Measurements from ENCODE around the gene ULBP3.
"Not testable (repeated sequence)": the region's sequence is repeated elsewhere in the genome, so short reads cannot be mapped to it uniquely, and the experiment has no call there.

Gene ULBP3

GRCh38 chr6:150081702-150082101, 12.8 kb upstream of the ULBP3 start:
- DNase-seq (ENCODE audit: low read depth, low spot score), result no peak

GRCh38 chr6:150079604-150080003, 10.7 kb upstream of the ULBP3 start:
- in situ Hi-C loops (cut with HindIII; ENCODE audit: low sequenced_read_pairs), result no loop called here
- TF ChIP-seq CTCF (IDR thresholded peaks at IDR 0.05; ENCODE audit: low read depth, low read length), result no peak
- peak; percentile 17 for DNase-seq (ENCODE audit: low read depth, low spot score)
- H3K4me3 ChIP-seq (ENCODE audit: low read depth, low read length), result no peak overlapping the region

More at GRCh38 chr6:150081702-150082101, 12.8 kb upstream of the ULBP3 start:
- TF ChIP-seq CTCF (IDR thresholded peaks at IDR 0.05; ENCODE audit: low read depth, low read length), result no peak
- in situ Hi-C loops (cut with HindIII; ENCODE audit: low sequenced_read_pairs), result no loop called here
- H3K4me3 ChIP-seq (ENCODE audit: low read depth, low read length), result no peak overlapping the region

GRCh38 chr6:150078788-150079187, 9.9 kb upstream of the ULBP3 start:
- in situ Hi-C loops (cut with HindIII; ENCODE audit: low sequenced_read_pairs), result no loop called here
- DNase-seq (ENCODE audit: low read depth, low spot score), result no peak
- H3K4me3 ChIP-seq (ENCODE audit: low read depth, low read length), result no peak overlapping the region
- no peak for TF ChIP-seq CTCF (IDR thresholded peaks at IDR 0.05; ENCODE audit: low read depth, low read length)

- in situ Hi-C loops (cut with HindIII; ENCODE audit: low sequenced_read_pairs), result no loop called here
- DNase-seq (ENCODE audit: low read depth, low spot score), result peak; percentile 30
- H3K4me3 ChIP-seq (ENCODE audit: low read depth, low read length), result no peak overlapping the region
- TF ChIP-seq CTCF (IDR thresholded peaks at IDR 0.05; ENCODE audit: low read depth, low read length), result no peak
Observed at GRCh38 chr6:150076196-150076893, 7.4 kb upstream of the ULBP3 start.

- no peak overlapping the region for H3K4me3 ChIP-seq (ENCODE audit: low read depth, low read length)
- in situ Hi-C loops (cut with HindIII; ENCODE audit: low sequenced_read_pairs), result no loop called here
- no peak for DNase-seq (ENCODE audit: low read depth, low spot score)
- TF ChIP-seq CTCF (IDR thresholded peaks at IDR 0.05; ENCODE audit: low read depth, low read length), result no peak
Observed at GRCh38 chr6:150075034-150075421, 6.1 kb upstream of the ULBP3 start.

GRCh38 chr6:150074396-150075033, 5.6 kb upstream of the ULBP3 start:
- DNase-seq (ENCODE audit: low read depth, low spot score); in situ Hi-C loops (cut with HindIII; ENCODE audit: low sequenced_read_pairs); H3K4me3 ChIP-seq (ENCODE audit: low read depth, low read length): not testable (repeated sequence)

GRCh38 chr6:150072201-150072600, 3.3 kb upstream of the ULBP3 start:
- in situ Hi-C loops (cut with HindIII; ENCODE audit: low sequenced_read_pairs), result no loop called here
- TF ChIP-seq CTCF (IDR thresholded peaks at IDR 0.05; ENCODE audit: low read depth, low read length), result no peak
- no peak overlapping the region for H3K4me3 ChIP-seq (ENCODE audit: low read depth, low read length)
- DNase-seq (ENCODE audit: low read depth, low spot score), result no peak

Measured in astrocyte of the spinal cord (primary cell).